Measurements from ENCODE around the gene UNC45A.
A peak's percentile ranks its signal among the peaks of the same experiment; 100 is the strongest.

Gene UNC45A

DNA sequence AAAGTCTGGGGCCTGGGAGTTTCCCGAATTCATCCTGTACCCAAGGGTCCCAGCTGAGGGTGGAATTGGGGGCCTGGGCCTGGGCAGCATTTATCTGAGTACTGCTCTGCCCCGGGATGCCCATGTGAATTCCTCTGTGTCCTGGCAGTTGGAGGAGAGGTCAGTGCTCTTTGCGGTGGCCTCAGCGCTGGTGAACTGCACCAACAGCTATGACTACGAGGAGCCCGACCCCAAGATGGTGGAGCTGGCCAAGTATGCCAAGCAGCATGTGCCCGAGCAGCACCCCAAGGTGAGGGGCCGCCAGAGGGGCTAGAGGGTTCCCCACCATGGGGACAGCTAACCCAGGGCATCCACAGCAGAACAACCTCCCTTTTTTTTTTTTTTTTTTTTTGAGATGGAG lies 13.4 kb downstream of the UNC45A start:
- Histone ChIP-seq H2BK15ac (replicated peaks; ENCODE audit: low read depth) (no peak overlapping the region), H3K79me1 (ENCODE audit: low read length) (no peaks in the 10 kb centered on the region), H3K36me3 (ENCODE audit: control insufficient read depth, insufficient read depth, low read length) (peaks cover 15% of the 10 kb centered on the region), H3K4me2 (ENCODE audit: low read length) (no peak overlapping the region), H3K27ac (ENCODE audit: low read depth, low read length) (no peak overlapping the region), H3K18ac (ENCODE audit: low read length) (no peak overlapping the region), H4K8ac (ENCODE audit: low read depth, low read length) (no peak overlapping the region), H3K4me3 (ENCODE audit: low read length) (no peak overlapping the region), H2BK5ac (ENCODE audit: low read length) (no peak overlapping the region), H3K4me1 (ENCODE audit: control insufficient read depth, low read depth, low read length) (no peaks in the 10 kb centered on the region), H2AK5ac (ENCODE audit: low read length) (no peak overlapping the region), H3K79me2 (ENCODE audit: control insufficient read depth, insufficient read depth, low read length) (no peaks in the 10 kb centered on the region), H3K23ac (ENCODE audit: low read length) (no peak overlapping the region), H3K9ac (ENCODE audit: low read length) (no peak overlapping the region), H4K5ac (ENCODE audit: low read length) (no peak overlapping the region), H2BK120ac (ENCODE audit: low read depth, low read length) (no peak overlapping the region), H3K4ac (ENCODE audit: low read depth, low read length) (no peak overlapping the region), H3K27me3 (ENCODE audit: insufficient read depth, low read length, poor library complexity) (no peaks in the 10 kb centered on the region), H3K56ac (ENCODE audit: low read length) (no peak overlapping the region)
- no CpG with 5 or more reads among the region's 8 CpGs for WGBS (ENCODE audit: extremely low coverage, insufficient coverage, low lambda C conversion rate)
- no peak for DNase-seq

DNA sequence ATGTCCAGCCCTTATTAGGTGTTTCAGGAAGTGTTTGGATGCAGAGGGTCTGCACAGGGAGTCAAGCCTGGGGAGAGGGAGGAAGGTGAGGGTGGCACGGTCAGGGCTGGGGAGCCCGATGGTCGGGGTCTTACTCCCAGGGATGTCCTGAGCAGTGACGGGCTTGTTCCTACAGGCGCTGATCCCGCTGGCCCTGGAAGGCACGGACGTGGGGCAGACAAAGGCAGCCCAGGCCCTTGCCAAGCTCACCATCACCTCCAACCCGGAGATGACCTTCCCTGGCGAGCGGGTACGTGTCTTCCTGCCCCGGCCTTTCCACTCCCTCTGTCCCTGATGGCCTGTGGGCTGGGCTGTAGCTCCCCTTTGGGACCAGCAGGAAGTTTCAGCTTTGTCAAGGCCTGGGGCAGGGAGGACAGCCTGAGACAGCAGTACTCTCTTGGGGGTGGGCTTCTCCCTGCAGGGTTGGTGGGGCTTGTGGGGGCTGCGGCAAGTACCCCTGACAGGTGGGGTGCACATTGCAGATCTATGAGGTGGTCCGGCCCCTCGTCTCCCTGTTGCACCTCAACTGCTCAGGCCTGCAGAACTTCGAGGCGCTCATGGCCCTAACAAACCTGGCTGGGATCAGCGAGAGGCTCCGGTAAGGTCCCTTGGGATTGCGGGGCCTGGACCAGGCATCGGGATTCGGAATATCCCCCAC lies 15.0 kb downstream of the UNC45A start:
- Histone ChIP-seq H3K36me3 (ENCODE audit: control insufficient read depth, insufficient read depth, low read length) (peaks cover 13% of the 10 kb centered on the region), H2BK5ac (ENCODE audit: low read length) (no peak overlapping the region), H2BK120ac (ENCODE audit: low read depth, low read length) (no peak overlapping the region), H3K27me3 (ENCODE audit: insufficient read depth, low read length, poor library complexity) (no peaks in the 10 kb centered on the region), H2BK15ac (replicated peaks; ENCODE audit: low read depth) (no peak overlapping the region), H3K4me1 (ENCODE audit: control insufficient read depth, low read depth, low read length) (no peaks in the 10 kb centered on the region), H2AK5ac (ENCODE audit: low read length) (no peak overlapping the region), H3K4me2 (ENCODE audit: low read length) (no peak overlapping the region), H3K18ac (ENCODE audit: low read length) (no peak overlapping the region), H3K23ac (ENCODE audit: low read length) (no peak overlapping the region), H4K8ac (ENCODE audit: low read depth, low read length) (no peak overlapping the region), H3K79me1 (ENCODE audit: low read length) (no peaks in the 10 kb centered on the region), H4K5ac (ENCODE audit: low read length) (no peak overlapping the region), H3K9ac (ENCODE audit: low read length) (no peak overlapping the region), H3K56ac (ENCODE audit: low read length) (no peak overlapping the region), H3K4me3 (ENCODE audit: low read length) (no peak overlapping the region), H3K27ac (ENCODE audit: low read depth, low read length) (no peak overlapping the region), H3K4ac (ENCODE audit: low read depth, low read length) (no peak overlapping the region), H3K79me2 (ENCODE audit: control insufficient read depth, insufficient read depth, low read length) (no peaks in the 10 kb centered on the region)
- WGBS (ENCODE audit: extremely low coverage, insufficient coverage, low lambda C conversion rate): no CpG with 5 or more reads among the region's 23 CpGs
- DNase-seq: no peak

DNA sequence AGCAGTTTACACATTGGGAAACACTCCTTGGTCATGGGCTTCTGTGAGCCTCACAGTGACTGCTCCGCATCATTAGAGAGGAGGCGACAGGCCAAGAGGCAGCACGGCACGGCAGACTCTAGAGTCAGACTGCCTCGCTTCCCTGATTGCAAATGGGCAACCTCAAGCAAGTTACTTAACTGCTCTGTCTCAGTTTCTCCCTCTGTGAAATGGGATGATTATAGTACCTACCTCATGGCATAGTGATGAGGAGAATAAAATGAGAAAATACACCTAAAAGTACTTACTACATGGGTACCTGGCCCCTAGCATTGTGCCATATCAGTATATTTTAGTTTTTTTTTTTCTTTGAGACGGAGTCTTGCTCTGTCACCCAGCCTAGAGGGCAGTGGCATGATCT lies 15.6 kb downstream of the UNC45A start:
- H3K27me3 ChIP-seq (ENCODE audit: insufficient read depth, low read length, poor library complexity): no peaks in the 10 kb centered on the region
- H2BK5ac ChIP-seq (ENCODE audit: low read length): no peak overlapping the region
- H2AK5ac ChIP-seq (ENCODE audit: low read length): no peak overlapping the region
- H4K5ac ChIP-seq (ENCODE audit: low read length): no peak overlapping the region
- WGBS (ENCODE audit: extremely low coverage, insufficient coverage, low lambda C conversion rate): no CpG with 5 or more reads among the region's 6 CpGs
- no peak overlapping the region for H3K4ac ChIP-seq (ENCODE audit: low read depth, low read length)
- H3K79me1 ChIP-seq (ENCODE audit: low read length): no peaks in the 10 kb centered on the region
- H3K9ac ChIP-seq (ENCODE audit: low read length): no peak overlapping the region
- DNase-seq: no peak
- H3K18ac ChIP-seq (ENCODE audit: low read length): no peak overlapping the region
- H3K4me3 ChIP-seq (ENCODE audit: low read length): no peak overlapping the region
- no peak overlapping the region for H3K56ac ChIP-seq (ENCODE audit: low read length)
- H3K79me2 ChIP-seq (ENCODE audit: control insufficient read depth, insufficient read depth, low read length): no peaks in the 10 kb centered on the region
- H3K23ac ChIP-seq (ENCODE audit: low read length): no peak overlapping the region
- H2BK15ac ChIP-seq (replicated peaks; ENCODE audit: low read depth): no peak overlapping the region
- peaks cover 1% of the 10 kb centered on the region for H3K4me1 ChIP-seq (ENCODE audit: control insufficient read depth, low read depth, low read length)
- no peak overlapping the region for H4K8ac ChIP-seq (ENCODE audit: low read depth, low read length)
- H3K36me3 ChIP-seq (ENCODE audit: control insufficient read depth, insufficient read depth, low read length): peaks cover 13% of the 10 kb centered on the region
- no peak overlapping the region for H2BK120ac ChIP-seq (ENCODE audit: low read depth, low read length)
- no peak overlapping the region for H3K27ac ChIP-seq (ENCODE audit: low read depth, low read length)
- H3K4me2 ChIP-seq (ENCODE audit: low read length): no peak overlapping the region

DNA sequence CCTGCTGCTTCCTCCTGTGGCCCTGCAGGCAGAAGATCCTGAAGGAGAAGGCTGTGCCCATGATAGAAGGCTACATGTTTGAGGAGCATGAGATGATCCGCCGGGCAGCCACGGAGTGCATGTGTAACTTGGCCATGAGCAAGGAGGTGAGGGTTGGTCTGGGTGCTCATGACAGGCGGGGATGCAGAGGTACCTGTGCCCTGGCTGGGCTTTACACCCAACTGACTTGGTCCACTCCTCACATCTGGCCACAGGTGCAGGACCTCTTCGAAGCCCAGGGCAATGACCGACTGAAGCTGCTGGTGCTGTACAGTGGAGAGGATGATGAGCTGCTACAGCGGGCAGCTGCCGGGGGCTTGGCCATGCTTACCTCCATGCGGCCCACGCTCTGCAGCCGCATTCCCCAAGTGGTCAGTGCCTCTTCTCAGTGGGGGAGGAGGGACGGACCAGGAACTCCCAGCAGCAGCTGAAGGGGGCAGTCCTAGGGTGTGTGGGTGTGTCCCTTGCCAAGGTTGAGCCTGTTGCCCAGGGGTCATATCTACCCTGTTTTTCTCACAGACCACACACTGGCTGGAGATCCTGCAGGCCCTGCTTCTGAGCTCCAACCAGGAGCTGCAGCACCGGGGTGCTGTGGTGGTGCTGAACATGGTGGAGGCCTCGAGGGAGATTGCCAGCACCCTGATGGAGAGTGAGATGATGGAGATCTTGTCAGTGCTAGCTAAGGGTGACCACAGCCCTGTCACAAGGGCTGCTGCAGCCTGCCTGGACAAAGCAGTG lies 18.0 kb downstream of the UNC45A start:
- Histone ChIP-seq H3K79me2 (ENCODE audit: control insufficient read depth, insufficient read depth, low read length) (no peaks in the 10 kb centered on the region), H3K23ac (ENCODE audit: low read length) (no peak overlapping the region), H3K79me1 (ENCODE audit: low read length) (peaks cover 2% of the 10 kb centered on the region), H3K36me3 (ENCODE audit: control insufficient read depth, insufficient read depth, low read length) (peaks cover 8% of the 10 kb centered on the region), H3K18ac (ENCODE audit: low read length) (no peak overlapping the region), H4K8ac (ENCODE audit: low read depth, low read length) (no peak overlapping the region), H3K27ac (ENCODE audit: low read depth, low read length) (no peak overlapping the region), H2BK5ac (ENCODE audit: low read length) (no peak overlapping the region), H2BK15ac (replicated peaks; ENCODE audit: low read depth) (no peak overlapping the region), H3K27me3 (ENCODE audit: insufficient read depth, low read length, poor library complexity) (no peaks in the 10 kb centered on the region), H3K4me3 (ENCODE audit: low read length) (no peak overlapping the region), H3K9ac (ENCODE audit: low read length) (no peak overlapping the region), H2AK5ac (ENCODE audit: low read length) (no peak overlapping the region), H2BK120ac (ENCODE audit: low read depth, low read length) (no peak overlapping the region), H3K4me2 (ENCODE audit: low read length) (no peak overlapping the region), H3K56ac (ENCODE audit: low read length) (no peak overlapping the region), H4K5ac (ENCODE audit: low read length) (no peak overlapping the region), H3K4me1 (ENCODE audit: control insufficient read depth, low read depth, low read length) (peaks cover 3% of the 10 kb centered on the region), H3K4ac (ENCODE audit: low read depth, low read length) (no peak overlapping the region)
- no CpG with 5 or more reads among the region's 14 CpGs for whole genome bisulfite sequencing (ENCODE audit: extremely low coverage, insufficient coverage, low lambda C conversion rate)
- DNase-seq: no peak

DNA sequence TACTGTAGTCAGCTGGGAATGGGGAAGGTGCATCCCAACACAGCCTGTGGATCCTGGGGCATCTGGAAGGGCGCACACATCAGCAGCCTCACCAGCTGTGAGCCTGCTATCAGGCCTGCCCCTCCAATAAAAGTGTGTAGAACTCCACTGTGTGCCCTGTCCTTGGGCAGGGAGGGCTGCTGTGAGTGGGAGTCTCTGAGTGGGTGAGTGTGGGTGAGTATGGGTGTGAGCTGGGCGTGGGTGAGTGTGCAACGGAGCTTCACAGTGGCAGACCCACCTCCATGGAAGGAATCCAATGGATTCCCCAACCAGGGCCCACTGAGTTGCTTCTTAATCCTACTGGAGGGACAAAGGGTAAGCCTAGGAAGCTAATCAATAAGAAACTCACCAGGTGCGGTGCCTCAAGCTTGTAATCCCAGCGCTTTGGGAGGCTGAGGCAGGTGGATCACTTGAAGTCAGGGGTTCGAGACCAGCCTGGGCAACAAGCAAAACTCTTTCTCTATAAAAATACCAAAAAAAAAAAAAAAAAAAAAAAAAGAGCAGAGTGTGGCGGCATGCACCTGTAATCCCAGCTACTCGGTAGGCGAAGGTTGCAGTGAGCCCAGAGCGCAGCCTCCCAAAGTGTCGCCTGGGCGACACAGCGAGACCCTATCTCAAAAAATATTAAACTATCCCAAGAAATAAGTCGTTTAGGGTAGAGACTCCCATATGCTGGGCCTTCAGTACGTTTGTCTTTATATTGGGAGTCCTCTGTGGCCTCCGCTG lies 19.0 kb downstream of the UNC45A start:
- H3K79me1 ChIP-seq (ENCODE audit: low read length): peaks cover 2% of the 10 kb centered on the region
- no peak overlapping the region for H2BK15ac ChIP-seq (replicated peaks; ENCODE audit: low read depth)
- no peak for DNase-seq
- H3K36me3 ChIP-seq (ENCODE audit: control insufficient read depth, insufficient read depth, low read length): peaks cover 8% of the 10 kb centered on the region
- H3K27me3 ChIP-seq (ENCODE audit: insufficient read depth, low read length, poor library complexity): no peaks in the 10 kb centered on the region
- peak overlapping the region; percentile 34 for H3K56ac ChIP-seq (ENCODE audit: low read length)
- H3K23ac ChIP-seq (ENCODE audit: low read length): no peak overlapping the region
- no peak overlapping the region for H4K5ac ChIP-seq (ENCODE audit: low read length)
- no peak overlapping the region for H3K18ac ChIP-seq (ENCODE audit: low read length)
- H2AK5ac ChIP-seq (ENCODE audit: low read length): no peak overlapping the region
- no peak overlapping the region for H3K4ac ChIP-seq (ENCODE audit: low read depth, low read length)
- peaks cover 3% of the 10 kb centered on the region for H3K4me1 ChIP-seq (ENCODE audit: control insufficient read depth, low read depth, low read length)
- no peak overlapping the region for H3K9ac ChIP-seq (ENCODE audit: low read length)
- H2BK5ac ChIP-seq (ENCODE audit: low read length): no peak overlapping the region
- no peak overlapping the region for H3K4me2 ChIP-seq (ENCODE audit: low read length)
- no peaks in the 10 kb centered on the region for H3K79me2 ChIP-seq (ENCODE audit: control insufficient read depth, insufficient read depth, low read length)
- no CpG with 5 or more reads among the region's 16 CpGs for WGBS (ENCODE audit: extremely low coverage, insufficient coverage, low lambda C conversion rate)
- no peak overlapping the region for H4K8ac ChIP-seq (ENCODE audit: low read depth, low read length)
- no peak overlapping the region for H2BK120ac ChIP-seq (ENCODE audit: low read depth, low read length)
- no peak overlapping the region for H3K27ac ChIP-seq (ENCODE audit: low read depth, low read length)
- H3K4me3 ChIP-seq (ENCODE audit: low read length): no peak overlapping the region

Data from mesendoderm (in vitro differentiated cells).